Fibroblast of skin of right quadriceps (primary cell): ENCODE data around the gene MIPOL1.
"Not testable (repeated sequence)": the region's sequence is repeated elsewhere in the genome, so short reads cannot be mapped to it uniquely, and the experiment has no call there.

Experiments used
- DNase-seq: peaks from one replicate; pipeline ENCODE4 v3.0.0-alpha.2; 2013

MIPOL1 gene

GRCh38 chr14:37197421-37198272, at the start of gene MIPOL1:
Gene MIPOL1, plus strand, starts transcription at chr14:37197937. Its CDS starts 49,952 bp downstream, at chr14:37247889.
- DNase-seq: peak; percentile 88

GRCh38 chr14:37150414-37150813, 47.3 kb upstream of the MIPOL1 start:
- DNase-seq: peak; percentile 42

GRCh38 chr14:37153005-37153404, 44.7 kb upstream of the MIPOL1 start:
- DNase-seq: no peak

GRCh38 chr14:37153483-37153882, 44.3 kb upstream of the MIPOL1 start:
- DNase-seq: no peak

GRCh38 chr14:37157987-37158386, 39.8 kb upstream of the MIPOL1 start:
- DNase-seq: no peak

- DNase-seq: not testable (repeated sequence)
Observed at GRCh38 chr14:37162307-37162706, 35.4 kb upstream of the MIPOL1 start.

GRCh38 chr14:37165794-37166193, 31.9 kb upstream of the MIPOL1 start:
- DNase-seq: no peak

- no peak for DNase-seq
Observed at GRCh38 chr14:37167151-37168047, 30.3 kb upstream of the MIPOL1 start.

- DNase-seq: no peak
Observed at GRCh38 chr14:37168721-37169120, 29.0 kb upstream of the MIPOL1 start.

- no peak for DNase-seq
Observed at GRCh38 chr14:37170237-37170636, 27.5 kb upstream of the MIPOL1 start.

GRCh38 chr14:37170993-37171392, 26.7 kb upstream of the MIPOL1 start:
- DNase-seq: no peak

- no peak for DNase-seq
Observed at GRCh38 chr14:37171678-37172023, 26.1 kb upstream of the MIPOL1 start.

- DNase-seq: peak; percentile 80
Observed at GRCh38 chr14:37172024-37172869, 25.5 kb upstream of the MIPOL1 start, which contains the start of gene SLC25A21. Gene SLC25A21, minus strand, starts transcription at chr14:37172606.

- DNase-seq: no peak
Observed at GRCh38 chr14:37172936-37173614, 24.7 kb upstream of the MIPOL1 start.

- no peak for DNase-seq
Observed at GRCh38 chr14:37179896-37180502, 17.7 kb upstream of the MIPOL1 start.

- not testable (repeated sequence) for DNase-seq
Observed at GRCh38 chr14:37180886-37181285, 16.9 kb upstream of the MIPOL1 start.

- no peak for DNase-seq
Observed at GRCh38 chr14:37181441-37181840, 16.3 kb upstream of the MIPOL1 start.

- not testable (repeated sequence) for DNase-seq
Observed at GRCh38 chr14:37184520-37184919, 13.2 kb upstream of the MIPOL1 start.

GRCh38 chr14:37185670-37186069, 12.1 kb upstream of the MIPOL1 start:
- no peak for DNase-seq

GRCh38 chr14:37186865-37187264, 10.9 kb upstream of the MIPOL1 start:
- no peak for DNase-seq

- no peak for DNase-seq
Observed at GRCh38 chr14:37187294-37187693, 10.4 kb upstream of the MIPOL1 start.
